Neural cell (in vitro differentiated cells): ENCODE data around the gene MPV17L.

Experiments used
- CTCF ChIP-seq: fragments of 450-650 bp; IDR thresholded peaks from 2 replicates; pipeline ENCODE4 v1.5.1; 2014; ENCODE audit warnings: antibody characterized with exemption, mild to moderate bottlenecking, moderate library complexity; ENCODE audit not compliant: poor library complexity, severe bottlenecking
- EP300 ChIP-seq: fragments of 450-650 bp; conservative IDR thresholded peaks from 2 replicates; pipeline ENCODE4 v1.6.1; 2014; ENCODE audit warnings: antibody characterized with exemption, mild to moderate bottlenecking, moderate library complexity; ENCODE audit not compliant: poor library complexity, severe bottlenecking
- EZH2 ChIP-seq: fragments of 200-600, 300-800 bp; shearing (Covaris generic), sonication (generic); IDR thresholded peaks from 2 replicates; pipeline ENCODE4 v1.6.1; 2014; ENCODE audit warnings: antibody characterized with exemption, low read length, borderline replicate concordance, mild to moderate bottlenecking; ENCODE audit not compliant: insufficient read depth, poor library complexity, severe bottlenecking
- MXI1 ChIP-seq: fragments of 450-650 bp; conservative IDR thresholded peaks from 2 replicates; pipeline ENCODE4 v1.6.1; 2014; ENCODE audit warnings: antibody characterized with exemption, mild to moderate bottlenecking; ENCODE audit not compliant: poor library complexity, severe bottlenecking
- POLR2AphosphoS5 ChIP-seq: IDR thresholded peaks from 2 replicates; pipeline ENCODE4 v1.6.1; 2012
- REST ChIP-seq: IDR thresholded peaks from 2 replicates; pipeline ENCODE4 v1.6.1; 2012; ENCODE audit warnings: borderline replicate concordance
- TAF1 ChIP-seq: IDR thresholded peaks from 2 replicates; pipeline ENCODE4 v1.6.1; 2012; ENCODE audit warnings: low read depth

DNA sequence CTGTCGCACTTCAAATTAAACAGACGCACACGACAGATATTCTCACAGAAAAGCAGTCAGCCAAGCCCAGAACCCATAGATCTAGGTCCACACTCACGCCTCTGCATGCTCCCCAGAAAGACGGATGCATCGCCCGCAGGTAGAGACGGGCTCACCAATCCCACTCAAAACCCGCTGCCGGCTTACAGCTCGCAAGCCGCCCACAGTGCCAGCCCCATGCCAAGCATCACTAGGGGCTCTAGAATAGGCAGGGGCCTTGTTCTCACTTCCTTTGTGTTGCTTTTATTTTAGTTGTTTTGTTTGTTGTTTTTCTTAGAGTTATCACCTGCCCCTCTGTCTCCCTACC, 38.5 kb downstream of the MPV17L start:
- no peak for TF ChIP-seq CTCF
- no peak for TF ChIP-seq MXI1
- TF ChIP-seq REST, result no peak
- TF ChIP-seq EP300, result no peak
- TF ChIP-seq EZH2, result no peak
- no peak for TF ChIP-seq TAF1
- TF ChIP-seq POLR2AphosphoS5, result no peak
